ENCODE results near the gene SLC28A1. TPM values are rescaled to one million over a fixed set of nuclear protein-coding genes. Genes with fewer than 3 reads are reported as not detected.

Gene SLC28A1
- total RNA-seq, 1 experiment from 2014 or later, result not detected

DNA sequence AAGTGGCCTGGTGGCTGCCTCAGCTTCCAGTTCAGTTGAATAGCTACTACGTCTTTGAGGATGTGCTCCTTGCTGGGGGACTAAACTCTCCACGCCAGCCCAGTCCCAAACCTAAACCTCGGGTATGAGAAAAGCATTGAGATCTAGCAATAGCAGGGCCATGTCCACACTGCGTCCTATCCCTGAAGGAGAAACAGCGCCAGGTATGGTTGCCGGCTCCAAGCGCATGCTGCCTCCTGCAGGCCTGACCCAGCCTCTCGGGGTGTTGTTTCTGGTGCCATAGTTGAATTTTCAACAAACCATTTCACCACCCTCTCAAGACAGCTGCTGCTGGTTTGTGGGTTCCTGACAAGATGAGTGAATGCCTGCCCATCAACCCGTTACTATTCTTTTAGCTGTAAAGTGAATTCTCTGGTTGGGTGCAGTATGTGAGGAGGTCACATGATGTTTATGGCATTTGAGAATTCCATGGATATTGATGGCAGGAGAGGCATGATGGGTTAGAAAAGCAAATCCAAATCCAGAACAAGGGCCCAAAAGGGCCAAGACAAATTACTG lies 13.0 kb upstream of the SLC28A1 start:
- Mint-ChIP-seq H3K4me1 (ENCODE audit: insufficient read depth, unreplicated experiment) (no peaks in the 10 kb centered on the region), H3K4me3 (ENCODE audit: unreplicated experiment) (no peak overlapping the region), H3K27me3 (ENCODE audit: insufficient read depth, unreplicated experiment) (no peaks in the 10 kb centered on the region), H3K27ac (ENCODE audit: low read depth, unreplicated experiment) (no peak overlapping the region), H3K36me3 (ENCODE audit: insufficient read depth, unreplicated experiment) (no peaks in the 10 kb centered on the region), H3K9me3 (ENCODE audit: unreplicated experiment) (no peaks in the 10 kb centered on the region)
- BruUV-seq (replicated peaks), result no TSS peak
- intact Hi-C loops (cut with micrococcal nuclease), result no loop called here
- ChIA-PET POLR2A (no interaction called here), CTCF (interaction anchor here (0.6 to 1.4 kb wide), 4 partner anchors 38 to 280 kb away, joined by 3 to 5 read pairs (median 3); no protein-coding TSS in a partner anchor)
- no peak for DNase-seq (ENCODE audit: unreplicated experiment)
- TF ChIP-seq CTCF (IDR thresholded peaks at IDR 0.05; ENCODE audit: unreplicated experiment), result no peak

- Mint-ChIP-seq H3K9me3 (ENCODE audit: unreplicated experiment) (no peaks in the 10 kb centered on the region), H3K4me1 (ENCODE audit: insufficient read depth, unreplicated experiment) (no peaks in the 10 kb centered on the region), H3K4me3 (ENCODE audit: unreplicated experiment) (no peak overlapping the region), H3K27ac (ENCODE audit: low read depth, unreplicated experiment) (no peak overlapping the region), H3K27me3 (ENCODE audit: insufficient read depth, unreplicated experiment) (no peaks in the 10 kb centered on the region), H3K36me3 (ENCODE audit: insufficient read depth, unreplicated experiment) (no peaks in the 10 kb centered on the region)
- intact Hi-C loops (cut with micrococcal nuclease), result no loop called here
- TF ChIP-seq CTCF (IDR thresholded peaks at IDR 0.05; ENCODE audit: unreplicated experiment), result no peak
- BruUV-seq (replicated peaks), result no TSS peak
- DNase-seq (ENCODE audit: unreplicated experiment), result no peak
- POLR2A ChIA-PET, result no interaction called here
- CTCF ChIA-PET, result interaction anchor here (0.6 to 1.4 kb wide), 2 partner anchors 23 to 57 kb away, joined by 3 to 5 read pairs; no protein-coding TSS in a partner anchor
These were observed 12.2 kb upstream of the SLC28A1 start for GRCh38 chr15:84872009-84872910.

DNA sequence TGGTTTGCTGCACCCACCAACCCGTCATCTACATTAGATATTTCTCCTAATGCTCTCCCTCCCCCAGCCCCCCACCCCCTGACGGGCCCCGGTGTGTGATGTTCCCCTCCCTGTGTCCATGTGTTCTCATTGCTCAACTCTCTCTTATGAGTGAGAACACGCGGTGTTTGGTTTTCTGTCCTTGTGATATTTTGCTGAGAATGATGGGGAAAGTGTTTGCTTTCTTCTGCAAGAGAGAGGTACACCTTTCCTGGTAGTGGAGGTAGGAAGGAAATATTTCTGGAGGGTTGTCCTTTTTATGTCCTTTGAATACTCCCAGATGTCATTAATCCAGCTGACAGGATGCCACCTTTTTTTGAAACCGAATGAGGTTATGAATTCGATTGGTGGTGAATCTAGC lies 10.5 kb upstream of the SLC28A1 start:
- no peak for DNase-seq (ENCODE audit: unreplicated experiment)
- Mint-ChIP-seq H3K27me3 (ENCODE audit: insufficient read depth, unreplicated experiment) (no peaks in the 10 kb centered on the region), H3K36me3 (ENCODE audit: insufficient read depth, unreplicated experiment) (no peaks in the 10 kb centered on the region), H3K27ac (ENCODE audit: low read depth, unreplicated experiment) (no peak overlapping the region), H3K9me3 (ENCODE audit: unreplicated experiment) (no peaks in the 10 kb centered on the region), H3K4me3 (ENCODE audit: unreplicated experiment) (no peak overlapping the region), H3K4me1 (ENCODE audit: insufficient read depth, unreplicated experiment) (no peaks in the 10 kb centered on the region)
- ChIA-PET POLR2A (no interaction called here), CTCF (interaction anchor here (0.5 to 0.6 kb wide), 2 partner anchors 56 to 929 kb away, joined by 3 read pairs; no protein-coding TSS in a partner anchor)
- intact Hi-C loops (cut with micrococcal nuclease), result no loop called here
- no TSS peak for BruUV-seq (replicated peaks)
- TF ChIP-seq CTCF (IDR thresholded peaks at IDR 0.05; ENCODE audit: unreplicated experiment), result no peak

DNA sequence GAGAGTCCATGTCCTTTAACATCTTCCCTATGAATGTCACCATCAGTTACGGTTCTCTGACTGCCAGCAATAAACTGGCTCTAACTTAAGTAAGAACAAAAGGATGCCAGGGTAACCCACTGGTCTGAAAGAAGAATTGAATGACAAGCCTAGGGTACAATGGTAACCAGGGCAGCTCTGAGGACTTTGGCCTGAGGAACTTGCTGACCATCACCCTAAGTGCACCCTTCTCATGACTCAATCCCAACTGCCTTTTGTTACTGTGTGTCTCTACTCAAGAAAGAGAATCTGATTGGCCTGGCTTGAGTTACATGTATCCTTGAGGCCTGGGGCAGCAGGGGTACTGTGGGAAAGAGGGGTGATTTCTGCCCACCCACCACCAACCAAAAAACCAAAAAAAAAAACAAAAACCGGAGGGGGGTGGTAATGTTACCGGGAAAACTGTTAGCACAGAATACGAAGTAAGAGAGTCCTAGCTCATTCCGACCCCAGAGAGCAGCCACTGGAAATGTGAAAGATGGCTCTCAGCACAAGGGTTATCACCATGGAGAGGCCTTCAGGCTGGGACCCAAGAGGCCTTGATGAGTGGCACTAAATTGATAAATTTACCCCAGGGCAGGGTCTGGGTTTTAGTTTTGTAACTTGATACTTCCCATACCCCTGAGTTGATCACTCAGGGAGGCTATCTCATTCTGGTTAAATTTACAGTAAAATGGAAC lies 9.3 kb upstream of the SLC28A1 start:
- no peak overlapping the region for H3K4me3 Mint-ChIP-seq (ENCODE audit: unreplicated experiment)
- ChIA-PET CTCF (no interaction called here), POLR2A (interaction anchor here (1.0 kb wide), 1 partner anchor 13 kb away, joined by 3 read pairs; no protein-coding TSS in a partner anchor)
- TF ChIP-seq CTCF (IDR thresholded peaks at IDR 0.05; ENCODE audit: unreplicated experiment), result no peak
- H3K4me1 Mint-ChIP-seq (ENCODE audit: insufficient read depth, unreplicated experiment), result no peaks in the 10 kb centered on the region
- H3K27me3 Mint-ChIP-seq (ENCODE audit: insufficient read depth, unreplicated experiment), result no peaks in the 10 kb centered on the region
- intact Hi-C loops (cut with micrococcal nuclease), result loop anchor here (5.0 kb wide), 1 partner anchor 288 kb away; no protein-coding TSS in a partner anchor
- no TSS peak for BruUV-seq (replicated peaks)
- no peak overlapping the region for H3K27ac Mint-ChIP-seq (ENCODE audit: low read depth, unreplicated experiment)
- H3K36me3 Mint-ChIP-seq (ENCODE audit: insufficient read depth, unreplicated experiment), result no peaks in the 10 kb centered on the region
- no peak for DNase-seq (ENCODE audit: unreplicated experiment)
- H3K9me3 Mint-ChIP-seq (ENCODE audit: unreplicated experiment), result no peaks in the 10 kb centered on the region
